IMR-90 (cell line): Measurements from ENCODE around the gene MRPL33. TPM values are rescaled to one million over a fixed set of nuclear protein-coding genes. Genes with fewer than 3 reads are reported as not detected.

Experiments
- ATAC-seq: fragments of 200-7000 bp; cut with Tn5 transposase; 2 replicates; pipeline ENCODE4 v1.9.1; 2020; ENCODE audit warnings: low read depth, mild to moderate bottlenecking, moderate library complexity
- BruUV-seq: library from RNA; stranded (reverse); fragments of 400-500 nt; replicated peaks from 2 replicates; lab custom pipeline; 2021; lab: Mats Ljungman, UMichigan
- CTCF ChIA-PET: fragments of 300-600 bp; formaldehyde crosslinking; extraction: SDS; loops from one replicate; lab custom pipeline; 2021; ENCODE audit warnings: antibody characterized with exemption; lab: Yijun Ruan, JAX
- POLR2A ChIA-PET: fragments of 300-600 bp; sonication (Branson Sonifier 250); formaldehyde crosslinking; loops from one replicate; lab custom pipeline; 2022; ENCODE audit warnings: antibody characterized with exemption; ENCODE audit not compliant: unreplicated experiment; lab: Charles Lee
- DNase-seq: peaks from one replicate; pipeline ENCODE4 v3.0.0; 2013
- H2AFZ ChIP-seq: replicated peaks from 2 replicates; pipeline ENCODE3; 2013; ENCODE audit warnings: low read length, mild to moderate bottlenecking; ENCODE audit not compliant: poor library complexity
- H2AK5ac ChIP-seq: 2 replicates; pipeline ENCODE4 v1.6.1; 2013; ENCODE audit warnings: low read depth, low read length, inconsistent platforms
- H2AK9ac ChIP-seq: replicated peaks from 2 replicates; pipeline ENCODE3; 2013; ENCODE audit warnings: mild to moderate bottlenecking, low read depth, low read length, moderate library complexity; ENCODE audit not compliant: poor library complexity
- H2BK120ac ChIP-seq: 2 replicates; pipeline ENCODE4 v1.6.1; 2013; ENCODE audit warnings: low read depth, low read length, inconsistent platforms
- H2BK15ac ChIP-seq: 3 replicates; pipeline ENCODE4 v1.6.1; 2013; ENCODE audit warnings: low read depth, low read length, inconsistent platforms
- H2BK20ac ChIP-seq: 2 replicates; pipeline ENCODE4 v1.6.1; 2013; ENCODE audit warnings: low read depth, mild to moderate bottlenecking, inconsistent platforms, low read length, moderate library complexity
- H2BK5ac ChIP-seq: 2 replicates; pipeline ENCODE4 v1.6.1; 2013; ENCODE audit warnings: mild to moderate bottlenecking, low read depth, low read length, inconsistent platforms; ENCODE audit not compliant: poor library complexity, severe bottlenecking
- H3K14ac ChIP-seq: replicated peaks from 2 replicates; pipeline ENCODE4 v1.6.1; 2013; ENCODE audit warnings: low read depth, low read length, inconsistent platforms
- H3K18ac ChIP-seq: 2 replicates; pipeline ENCODE4 v1.6.1; 2013; ENCODE audit warnings: low read depth, low read length, control low read depth
- H3K23ac ChIP-seq: 2 replicates; pipeline ENCODE4 v1.6.1; 2013; ENCODE audit warnings: low read depth, low read length, inconsistent platforms
- H3K27ac ChIP-seq: 2 replicates; pipeline ENCODE4 v1.5.1; 2013; ENCODE audit warnings: mild to moderate bottlenecking, control low read depth, low read length; ENCODE audit not compliant: insufficient read depth
- H3K27me3 ChIP-seq: 2 replicates; pipeline ENCODE4 v1.6.1; 2013; ENCODE audit warnings: low read length; ENCODE audit not compliant: control insufficient read depth, insufficient read depth
- H3K36me3 ChIP-seq: 2 replicates; pipeline ENCODE4 v1.6.1; 2013; ENCODE audit warnings: low read length, mixed read lengths; ENCODE audit not compliant: control insufficient read depth, insufficient read depth
- H3K4ac ChIP-seq: 2 replicates; pipeline ENCODE4 v1.6.1; 2013; ENCODE audit warnings: low read depth, low read length, inconsistent platforms
- H3K4me1 ChIP-seq: 2 replicates; pipeline ENCODE4 v1.6.1; 2013; ENCODE audit warnings: low read length, mixed read lengths; ENCODE audit not compliant: control insufficient read depth, insufficient read depth
- H3K4me2 ChIP-seq: 2 replicates; pipeline ENCODE4 v1.6.1; 2013; ENCODE audit warnings: low read depth, mild to moderate bottlenecking, control low read depth, low read length, moderate library complexity
- H3K4me3 ChIP-seq: 2 replicates; pipeline ENCODE4 v1.5.1; 2013; ENCODE audit warnings: low read depth, mild to moderate bottlenecking, control low read depth, low read length, moderate library complexity; ENCODE audit not compliant: insufficient read depth
- H3K56ac ChIP-seq: 2 replicates; pipeline ENCODE4 v1.6.1; 2013; ENCODE audit warnings: low read length, inconsistent platforms; ENCODE audit not compliant: insufficient read depth; ENCODE audit errors: extremely low read depth
- H3K79me1 ChIP-seq, 2 experiments: 2 replicates each; pipeline ENCODE4 v1.6.1; 2013; ENCODE audit warnings: low read length in 2 of 2, inconsistent platforms in 1 of 2, low read depth in 1 of 2
- H3K9ac ChIP-seq: 2 replicates; pipeline ENCODE4 v1.6.1; 2013; ENCODE audit warnings: low read depth, low read length, control low read depth
- H3K9me1 ChIP-seq: 2 replicates; pipeline ENCODE4 v1.6.1; 2013; ENCODE audit warnings: low read length, inconsistent platforms; ENCODE audit not compliant: insufficient read depth
- H3K9me3 ChIP-seq: 2 replicates; pipeline ENCODE4 v1.6.1; 2013; ENCODE audit warnings: low read length; ENCODE audit not compliant: control insufficient read depth, insufficient read depth
- H4K20me1 ChIP-seq: 2 replicates; pipeline ENCODE4 v1.6.1; 2013; ENCODE audit warnings: low read length, inconsistent platforms; ENCODE audit not compliant: insufficient read depth
- H4K5ac ChIP-seq: 2 replicates; pipeline ENCODE4 v1.6.1; 2013; ENCODE audit warnings: mild to moderate bottlenecking, low read depth, low read length, control low read depth
- H4K8ac ChIP-seq, 2 experiments: 2 replicates each; pipeline ENCODE4 v1.6.1; 2013; ENCODE audit warnings: low read depth in 2 of 2, low read length in 2 of 2, control low read depth in 1 of 2, inconsistent platforms in 1 of 2
- H4K91ac ChIP-seq: 2 replicates; pipeline ENCODE4 v1.6.1; 2013; ENCODE audit warnings: low read depth, low read length, inconsistent platforms; ENCODE audit not compliant: insufficient read depth
- RAD21 ChIP-seq: IDR thresholded peaks from 2 replicates; pipeline ENCODE4 v1.6.1; 2012; ENCODE audit warnings: low read length, improper control_type of control experiment
- RFX5 ChIP-seq: IDR thresholded peaks from 2 replicates; pipeline ENCODE4 v1.8.0; 2012; ENCODE audit warnings: low read depth, mild to moderate bottlenecking, low read length, moderate library complexity
- SMC3 ChIP-seq: fragments of 150-350 bp; IDR thresholded peaks from 2 replicates; pipeline ENCODE4 v1.6.1; 2016; ENCODE audit warnings: low read depth, mild to moderate bottlenecking, antibody characterized with exemption, low read length, moderate library complexity
- WGBS, 2 experiments: methylation state at CpG; one replicate each; pipeline versions ENCODE4 v1.1.5 to v1.1.7; 2013; ENCODE audit warnings: missing lambda C conversion rate in 2 of 2; ENCODE audit not compliant: insufficient read length in 1 of 2; ENCODE audit errors: extremely low coverage in 2 of 2; 5-methylcytosine and 5-hydroxymethylcytosine counted together
- dilution Hi-C: fragments of 300-500 bp; cut with HindIII; formaldehyde crosslinking; loops from one replicate; pipeline ENCODE4 v1.14.3; 2018; ENCODE audit warnings: low sequenced_read_pairs; ENCODE audit not compliant: unreplicated experiment
- in situ Hi-C: fragments of 300-500 bp; cut with MboI; formaldehyde crosslinking; loops from 3 replicates; pipeline ENCODE4 v1.14.3; 2019; ENCODE audit warnings: low sequenced_read_pairs, inconsistent platforms, mixed read lengths
- intact Hi-C: fragments of 100-400 bp; cut with micrococcal nuclease; formaldehyde crosslinking; loops from 2 replicates; pipeline ENCODE4 v1.10.0; 2022
- polyA plus RNA-seq, 3 experiments: library from polyadenylated mRNA; depleted of rRNA; stranded (reverse); fragments of >200 nt; gene quantifications; 2 replicates each; pipeline ENCODE4 v1.2.3, GENCODE V29; 2012; ENCODE audit warnings: low replicate concordance in 1 of 3
- total RNA-seq: library from RNA; depleted of rRNA; stranded (reverse); fragments of >200 nt; gene quantifications from 2 replicates; pipeline ENCODE4 v1.2.3, GENCODE V29; 2012
- TF ChIP-seq, protein P1 (sequence below): conservative IDR thresholded peaks from 2 replicates; pipeline ENCODE4 v1.5.1; 2012; ENCODE audit warnings: mild to moderate bottlenecking, low read depth, low read length, improper control_type of control experiment
- TF ChIP-seq, protein P2 (sequence below): fragments of 150-350 bp; IDR thresholded peaks from 2 replicates; pipeline ENCODE4 v1.6.1; 2017; ENCODE audit warnings: mild to moderate bottlenecking, antibody characterized with exemption, low read length, low read depth

The MRPL33 gene
- total and polyA plus RNA-seq, 2 of the 4 experiments (the other 2 are of a cell fraction) = 13.3 to 101 TPM

DNA sequence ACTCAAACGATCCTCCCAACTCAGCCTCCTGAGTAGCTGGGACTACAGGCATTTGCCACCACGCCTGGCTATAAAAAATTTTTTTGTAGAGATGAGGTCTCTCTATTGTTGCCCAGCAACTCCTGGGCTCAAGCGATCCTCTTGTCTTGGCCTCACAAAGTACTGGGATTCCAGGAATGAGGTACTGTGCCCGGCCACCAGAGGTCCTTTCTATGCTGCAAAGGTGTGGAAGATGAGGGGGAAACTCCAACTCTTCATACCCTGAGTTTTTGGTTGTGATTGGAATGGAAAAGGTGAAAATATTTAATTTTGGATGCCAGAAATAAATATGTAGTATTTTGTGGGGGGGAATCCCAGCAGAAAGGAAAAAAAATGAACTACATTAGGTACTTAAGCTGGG is 36.0 kb downstream of the MRPL33 start:
- dilution Hi-C loops = no loop called here
- Histone ChIP-seq H2AK5ac (no peak overlapping the region), H3K9me1 (peaks cover 17% of the 10 kb centered on the region; the same call in 1 of the 2 replicates), H3K4ac (no peak overlapping the region), H3K4me2 (no peak overlapping the region), H4K20me1 (no peaks in the 10 kb centered on the region), H2BK120ac (no peak overlapping the region), H3K9me3 (no peaks in the 10 kb centered on the region), H2BK5ac (no peak overlapping the region), H4K8ac (no peak overlapping the region), H4K91ac (no peak overlapping the region; the same call in 1 of the 2 replicates), H3K27me3 (no peaks in the 10 kb centered on the region), H2AK9ac (no peak overlapping the region), H3K4me1 (peaks cover 13% of the 10 kb centered on the region), H3K4me3 (no peak overlapping the region), H2BK20ac (no peak overlapping the region), H3K18ac (no peak overlapping the region), H4K5ac (no peak overlapping the region), H3K14ac (no peak overlapping the region), H2AFZ (no peak overlapping the region), H3K79me1 (peaks cover 0 to 18% of the 10 kb centered on the region in 2 experiments; a peak in 2 of 4 replicates), H3K9ac (no peak overlapping the region), H2BK15ac (no peak overlapping the region), H3K23ac (no peak overlapping the region), H3K56ac (no peak overlapping the region), H3K27ac (no peak overlapping the region), H3K36me3 (no peaks in the 10 kb centered on the region)
- ChIA-PET POLR2A (no interaction called here), CTCF (interaction anchor here (1.0 kb wide), 1 partner anchor 68 kb away, joined by 3 read pairs; no protein-coding TSS in a partner anchor)
- TF ChIP-seq RAD21 (peak; percentile 57), RFX5 (no peak), SMC3 (peak; percentile 49)
- TF ChIP-seq, protein P1, sequence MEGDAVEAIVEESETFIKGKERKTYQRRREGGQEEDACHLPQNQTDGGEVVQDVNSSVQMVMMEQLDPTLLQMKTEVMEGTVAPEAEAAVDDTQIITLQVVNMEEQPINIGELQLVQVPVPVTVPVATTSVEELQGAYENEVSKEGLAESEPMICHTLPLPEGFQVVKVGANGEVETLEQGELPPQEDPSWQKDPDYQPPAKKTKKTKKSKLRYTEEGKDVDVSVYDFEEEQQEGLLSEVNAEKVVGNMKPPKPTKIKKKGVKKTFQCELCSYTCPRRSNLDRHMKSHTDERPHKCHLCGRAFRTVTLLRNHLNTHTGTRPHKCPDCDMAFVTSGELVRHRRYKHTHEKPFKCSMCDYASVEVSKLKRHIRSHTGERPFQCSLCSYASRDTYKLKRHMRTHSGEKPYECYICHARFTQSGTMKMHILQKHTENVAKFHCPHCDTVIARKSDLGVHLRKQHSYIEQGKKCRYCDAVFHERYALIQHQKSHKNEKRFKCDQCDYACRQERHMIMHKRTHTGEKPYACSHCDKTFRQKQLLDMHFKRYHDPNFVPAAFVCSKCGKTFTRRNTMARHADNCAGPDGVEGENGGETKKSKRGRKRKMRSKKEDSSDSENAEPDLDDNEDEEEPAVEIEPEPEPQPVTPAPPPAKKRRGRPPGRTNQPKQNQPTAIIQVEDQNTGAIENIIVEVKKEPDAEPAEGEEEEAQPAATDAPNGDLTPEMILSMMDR = peak; percentile 47
- TF ChIP-seq, protein P2, sequence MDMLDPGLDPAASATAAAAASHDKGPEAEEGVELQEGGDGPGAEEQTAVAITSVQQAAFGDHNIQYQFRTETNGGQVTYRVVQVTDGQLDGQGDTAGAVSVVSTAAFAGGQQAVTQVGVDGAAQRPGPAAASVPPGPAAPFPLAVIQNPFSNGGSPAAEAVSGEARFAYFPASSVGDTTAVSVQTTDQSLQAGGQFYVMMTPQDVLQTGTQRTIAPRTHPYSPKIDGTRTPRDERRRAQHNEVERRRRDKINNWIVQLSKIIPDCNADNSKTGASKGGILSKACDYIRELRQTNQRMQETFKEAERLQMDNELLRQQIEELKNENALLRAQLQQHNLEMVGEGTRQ = no peak
- ATAC-seq (no peak), DNase-seq (peak; percentile 34)
- in situ Hi-C loops = no loop called here
- intact Hi-C loops = no loop called here
- WGBS, 2 experiments = no CpG with 5 or more reads among the region's 4 CpGs
- BruUV-seq = no TSS peak
